ENCODE data around the gene CCNO.

CCNO gene

GRCh38 chr5:55205001-55205400 lies 28.4 kb downstream of the CCNO start:
- H3K27ac ChIP-seq (ENCODE audit: extremely low read depth, low read depth, low read length): no peak overlapping the region
- CTCF ChIA-PET: interaction anchor here (0.6 to 0.9 kb wide), 2 partner anchors 8 to 21 kb away, joined by 3 read pairs; no protein-coding TSS in a partner anchor

GRCh38 chr5:55191165-55191564 lies 42.2 kb downstream of the CCNO start:
- no peaks in the 10 kb centered on the region for H3K36me3 ChIP-seq (ENCODE audit: control insufficient read depth in 2 of 2, insufficient read depth in 1 of 2, low read length in 2 of 2)
- H3K27ac ChIP-seq (ENCODE audit: extremely low read depth, low read depth, low read length): no peak overlapping the region
- H3K4me3 ChIP-seq (ENCODE audit: low read depth, low read length): no peak overlapping the region
- peaks cover 10% of the 10 kb centered on the region for H3K4me1 ChIP-seq (ENCODE audit: control insufficient read depth, insufficient read depth, low read length)
- ChIA-PET POLR2A (no interaction called here), CTCF (interaction anchor here (1.0 to 1.6 kb wide), 4 partner anchors 15 to 285 kb away, joined by 3 to 5 read pairs (median 3); no protein-coding TSS in a partner anchor)
- no peaks in the 10 kb centered on the region for H3K9me3 ChIP-seq (ENCODE audit: control insufficient read depth, insufficient read depth, low read depth, low read length)
- TF ChIP-seq ZNF148 (tag by site-specific recombination; IDR thresholded peaks at IDR 0.05; ENCODE audit: borderline replicate concordance) (no peak), ZNF302 (tag by site-specific recombination; IDR thresholded peaks at IDR 0.05; ENCODE audit: low read depth) (no peak), ZNF426 (tag by site-specific recombination; IDR thresholded peaks at IDR 0.05) (no peak), ZNF776 (tag by site-specific recombination; IDR thresholded peaks at IDR 0.05; ENCODE audit: borderline replicate concordance) (no peak), ZFP41 (tag by site-specific recombination; IDR thresholded peaks at IDR 0.05; ENCODE audit: borderline replicate concordance) (no peak), KLF8 (tag by site-specific recombination; IDR thresholded peaks at IDR 0.05) (no peak), ZNF645 (tag by site-specific recombination; IDR thresholded peaks at IDR 0.05) (no peak), ZNF292 (tag by site-specific recombination; IDR thresholded peaks at IDR 0.05; ENCODE audit: borderline replicate concordance, low read depth) (no peak), ZNF341 (tag by site-specific recombination; IDR thresholded peaks at IDR 0.05; ENCODE audit: low read depth) (no peak), HIC1 (tag by site-specific recombination; IDR thresholded peaks at IDR 0.05) (no peak), ZNF785 (tag by site-specific recombination; IDR thresholded peaks at IDR 0.05) (no peak), KLF1 (tag by site-specific recombination; IDR thresholded peaks at IDR 0.05) (no peak), ZNF155 (tag by site-specific recombination; IDR thresholded peaks at IDR 0.05) (no peak), ZNF416 (tag by site-specific recombination; IDR thresholded peaks at IDR 0.05) (no peak)

More at GRCh38 chr5:55205001-55205400, 28.4 kb downstream of the CCNO start:
- H3K9me3 ChIP-seq (ENCODE audit: control insufficient read depth, insufficient read depth, low read depth, low read length): no peaks in the 10 kb centered on the region
- H3K4me1 ChIP-seq (ENCODE audit: control insufficient read depth, insufficient read depth, low read length): no peaks in the 10 kb centered on the region
- H3K36me3 ChIP-seq (ENCODE audit: control insufficient read depth in 2 of 2, insufficient read depth in 1 of 2, low read length in 2 of 2): no peaks in the 10 kb centered on the region
- H3K4me3 ChIP-seq (ENCODE audit: low read depth, low read length): no peak overlapping the region
- POLR2A ChIA-PET: no interaction called here
- no peak for TF ChIP-seq ZNF404 (tag by site-specific recombination; IDR thresholded peaks at IDR 0.05)
- no peak for TF ChIP-seq ZNF423 (tag by site-specific recombination; IDR thresholded peaks at IDR 0.05)
- no peak for TF ChIP-seq ZNF510 (tag by site-specific recombination; IDR thresholded peaks at IDR 0.05; ENCODE audit: insufficient replicate concordance)
- TF ChIP-seq ZNF600 (tag by site-specific recombination; IDR thresholded peaks at IDR 0.05): no peak
- TF ChIP-seq ZNF660 (tag by site-specific recombination; IDR thresholded peaks at IDR 0.05): no peak
- no peak for TF ChIP-seq ZFP3 (tag by site-specific recombination; IDR thresholded peaks at IDR 0.05; ENCODE audit: low read depth)
- no peak for TF ChIP-seq GLI2 (tag by site-specific recombination; IDR thresholded peaks at IDR 0.05; ENCODE audit: borderline replicate concordance, low read depth)
- no peak for TF ChIP-seq ZNF514 (tag by site-specific recombination; IDR thresholded peaks at IDR 0.05)
- TF ChIP-seq ZNF501 (tag by site-specific recombination; IDR thresholded peaks at IDR 0.05): no peak
- TF ChIP-seq PRDM6 (tag by site-specific recombination; IDR thresholded peaks at IDR 0.05): no peak
- no peak for TF ChIP-seq ZNF626 (tag by site-specific recombination; IDR thresholded peaks at IDR 0.05)
- TF ChIP-seq ZNF23 (tag by site-specific recombination; IDR thresholded peaks at IDR 0.05; ENCODE audit: borderline replicate concordance): no peak
- TF ChIP-seq ZNF560 (tag by site-specific recombination; IDR thresholded peaks at IDR 0.05; ENCODE audit: borderline replicate concordance): no peak
- no peak for TF ChIP-seq ZNF311 (tag by site-specific recombination; IDR thresholded peaks at IDR 0.05; ENCODE audit: borderline replicate concordance)
- no peak for TF ChIP-seq ZSCAN16 (tag by site-specific recombination; IDR thresholded peaks at IDR 0.05)
- TF ChIP-seq CTCF (tag by site-specific recombination; IDR thresholded peaks at IDR 0.05): no peak
- TF ChIP-seq SALL2 (tag by site-specific recombination; IDR thresholded peaks at IDR 0.05; ENCODE audit: borderline replicate concordance): no peak
- no peak for TF ChIP-seq RBAK (tag by site-specific recombination; IDR thresholded peaks at IDR 0.05)

All from HEK293 (cell line).